PC-9 (cell line): ENCODE measurements around the gene MOSPD3. TPM values are rescaled to one million over a fixed set of nuclear protein-coding genes. Genes with fewer than 3 reads are reported as not detected.

Experiments used
- BruUV-seq: library from RNA; stranded (reverse); fragments of 400-500 nt; replicated peaks from 2 replicates; lab custom pipeline; 2021; lab: Mats Ljungman, UMichigan
- CTCF ChIA-PET: fragments of 300-600 bp; sonication (Branson Sonifier 250); formaldehyde crosslinking; loops from one replicate; lab custom pipeline; 2022; ENCODE audit warnings: antibody characterized with exemption; lab: Charles Lee
- POLR2A ChIA-PET: fragments of 300-600 bp; sonication (Branson Sonifier 250); formaldehyde crosslinking; loops from one replicate; lab custom pipeline; 2022; ENCODE audit warnings: antibody characterized with exemption; ENCODE audit not compliant: unreplicated experiment; lab: Charles Lee
- DNase-seq, 2 experiments: peaks; one replicate each; pipeline versions ENCODE4 v3.0.0 to v3.0.0-alpha.2; 2015 to 2022; ENCODE audit warnings: mixed read lengths in 1 of 2
- H2AFZ ChIP-seq: fragments of 200-600 bp; sonication (generic); 2 replicates; pipeline ENCODE4 v1.8.1; 2017; ENCODE audit warnings: antibody characterized with exemption
- H3F3A ChIP-seq: fragments of 200-600 bp; sonication (generic); 2 replicates; pipeline ENCODE4 v1.8.1; 2017; ENCODE audit warnings: antibody characterized with exemption, mild to moderate bottlenecking, low read depth; ENCODE audit not compliant: insufficient read depth
- H3K27ac ChIP-seq: fragments of 200-600 bp; sonication (generic); 2 replicates; pipeline ENCODE4 v1.6.1; 2016; ENCODE audit warnings: mixed run types
- H3K27me3 ChIP-seq: fragments of 200-600 bp; sonication (generic); 2 replicates; pipeline ENCODE4 v1.6.1; 2016; ENCODE audit warnings: low read depth, mixed run types; ENCODE audit not compliant: insufficient read depth
- H3K36me3 ChIP-seq: fragments of 200-600 bp; sonication (generic); 2 replicates; pipeline ENCODE4 v1.6.1; 2016; ENCODE audit warnings: low read depth, mixed run types
- H3K4me1 ChIP-seq: fragments of 200-600 bp; sonication (generic); replicated peaks from 2 replicates; pipeline ENCODE4 v1.6.1; 2016; ENCODE audit warnings: mixed run types; ENCODE audit not compliant: insufficient read depth
- H3K4me2 ChIP-seq: fragments of 200-600 bp; sonication (generic); 2 replicates; pipeline ENCODE4 v1.6.1; 2017; ENCODE audit warnings: mixed run types
- H3K4me3 ChIP-seq: fragments of 200-600 bp; sonication (generic); 2 replicates; pipeline ENCODE4 v1.6.1; 2016; ENCODE audit warnings: mixed run types
- H3K79me2 ChIP-seq: fragments of 200-600 bp; sonication (generic); 2 replicates; pipeline ENCODE4 v1.6.1; 2017; ENCODE audit warnings: low read depth, mixed run types
- H3K9me2 ChIP-seq: fragments of 200-600 bp; sonication (generic); 2 replicates; pipeline ENCODE4 v1.8.1; 2017; ENCODE audit warnings: mild to moderate bottlenecking; ENCODE audit not compliant: insufficient read depth
- H3K9me3 ChIP-seq: fragments of 200-600 bp; sonication (generic); 2 replicates; pipeline ENCODE4 v1.8.1; 2016; ENCODE audit warnings: low read depth; ENCODE audit not compliant: insufficient read depth
- H4K20me1 ChIP-seq: fragments of 200-600 bp; sonication (generic); 2 replicates; pipeline ENCODE4 v1.8.1; 2017; ENCODE audit not compliant: insufficient read depth
- EZH2 ChIP-seq: fragments of 200-600 bp; sonication (generic); IDR thresholded peaks from 2 replicates; pipeline ENCODE4 v1.8.0; 2017; ENCODE audit warnings: antibody characterized with exemption, low read depth
- intact Hi-C: fragments of 100-400 bp; cut with micrococcal nuclease; formaldehyde crosslinking; loops from one replicate; pipeline ENCODE4 v1.10.0; 2022; ENCODE audit not compliant: unreplicated experiment
- total RNA-seq: library from RNA; stranded (reverse); gene quantifications from 2 replicates; pipeline ENCODE4 v1.2.3, GENCODE V29; 2021
- TF ChIP-seq, protein P1 (sequence below): fragments of 200-600 bp; sonication (generic); conservative IDR thresholded peaks from 2 replicates; pipeline ENCODE4 v1.6.1; 2017; ENCODE audit warnings: mixed run types, antibody characterized with exemption, mild to moderate bottlenecking, moderate library complexity

The MOSPD3 gene
- total RNA-seq, 1 experiment from 2014 or later: 38.1 TPM

DNA sequence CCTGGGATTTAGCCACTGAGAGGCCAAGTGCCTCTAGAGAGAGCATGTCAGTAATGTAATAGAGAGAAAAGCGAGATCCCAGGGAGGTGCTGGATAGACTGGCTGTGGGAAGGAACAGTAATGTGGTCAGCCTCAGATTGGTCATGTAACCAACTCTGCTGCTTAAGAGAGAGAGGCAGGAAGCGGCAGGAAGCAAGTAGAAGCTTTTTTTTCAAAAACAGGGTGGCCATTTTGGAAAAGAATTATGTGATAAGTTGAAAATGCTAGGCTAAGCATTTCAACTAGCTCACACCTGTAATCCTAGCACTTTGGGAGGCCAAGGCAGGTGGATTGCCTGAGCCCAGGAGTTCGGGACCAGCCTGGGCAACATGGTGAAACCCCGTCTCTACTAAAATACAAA, 13.9 kb upstream of the MOSPD3 start:
- Histone ChIP-seq H3K9me2 (no peaks in the 10 kb centered on the region), H3K27me3 (no peaks in the 10 kb centered on the region), H3K9me3 (no peaks in the 10 kb centered on the region), H4K20me1 (no peaks in the 10 kb centered on the region), H3F3A (peaks cover 10% of the 10 kb centered on the region; the same call in 1 of the 2 replicates), H3K4me1 (peaks cover 18% of the 10 kb centered on the region), H3K27ac (no peak overlapping the region), H2AFZ (no peak overlapping the region), H3K36me3 (no peaks in the 10 kb centered on the region), H3K4me2 (no peak overlapping the region), H3K4me3 (no peak overlapping the region), H3K79me2 (no peaks in the 10 kb centered on the region)
- no TSS peak for BruUV-seq
- TF ChIP-seq EZH2: no peak
- TF ChIP-seq, protein P1, sequence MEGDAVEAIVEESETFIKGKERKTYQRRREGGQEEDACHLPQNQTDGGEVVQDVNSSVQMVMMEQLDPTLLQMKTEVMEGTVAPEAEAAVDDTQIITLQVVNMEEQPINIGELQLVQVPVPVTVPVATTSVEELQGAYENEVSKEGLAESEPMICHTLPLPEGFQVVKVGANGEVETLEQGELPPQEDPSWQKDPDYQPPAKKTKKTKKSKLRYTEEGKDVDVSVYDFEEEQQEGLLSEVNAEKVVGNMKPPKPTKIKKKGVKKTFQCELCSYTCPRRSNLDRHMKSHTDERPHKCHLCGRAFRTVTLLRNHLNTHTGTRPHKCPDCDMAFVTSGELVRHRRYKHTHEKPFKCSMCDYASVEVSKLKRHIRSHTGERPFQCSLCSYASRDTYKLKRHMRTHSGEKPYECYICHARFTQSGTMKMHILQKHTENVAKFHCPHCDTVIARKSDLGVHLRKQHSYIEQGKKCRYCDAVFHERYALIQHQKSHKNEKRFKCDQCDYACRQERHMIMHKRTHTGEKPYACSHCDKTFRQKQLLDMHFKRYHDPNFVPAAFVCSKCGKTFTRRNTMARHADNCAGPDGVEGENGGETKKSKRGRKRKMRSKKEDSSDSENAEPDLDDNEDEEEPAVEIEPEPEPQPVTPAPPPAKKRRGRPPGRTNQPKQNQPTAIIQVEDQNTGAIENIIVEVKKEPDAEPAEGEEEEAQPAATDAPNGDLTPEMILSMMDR: no peak
- CTCF ChIA-PET: no interaction called here
- POLR2A ChIA-PET: interaction anchor here (0.7 to 0.8 kb wide), 2 partner anchors 11 to 170 kb away, joined by 3 to 4 read pairs; partner anchors contain the start of gene ZCWPW1
- DNase-seq: no peak
- intact Hi-C loops: no loop called here

DNA sequence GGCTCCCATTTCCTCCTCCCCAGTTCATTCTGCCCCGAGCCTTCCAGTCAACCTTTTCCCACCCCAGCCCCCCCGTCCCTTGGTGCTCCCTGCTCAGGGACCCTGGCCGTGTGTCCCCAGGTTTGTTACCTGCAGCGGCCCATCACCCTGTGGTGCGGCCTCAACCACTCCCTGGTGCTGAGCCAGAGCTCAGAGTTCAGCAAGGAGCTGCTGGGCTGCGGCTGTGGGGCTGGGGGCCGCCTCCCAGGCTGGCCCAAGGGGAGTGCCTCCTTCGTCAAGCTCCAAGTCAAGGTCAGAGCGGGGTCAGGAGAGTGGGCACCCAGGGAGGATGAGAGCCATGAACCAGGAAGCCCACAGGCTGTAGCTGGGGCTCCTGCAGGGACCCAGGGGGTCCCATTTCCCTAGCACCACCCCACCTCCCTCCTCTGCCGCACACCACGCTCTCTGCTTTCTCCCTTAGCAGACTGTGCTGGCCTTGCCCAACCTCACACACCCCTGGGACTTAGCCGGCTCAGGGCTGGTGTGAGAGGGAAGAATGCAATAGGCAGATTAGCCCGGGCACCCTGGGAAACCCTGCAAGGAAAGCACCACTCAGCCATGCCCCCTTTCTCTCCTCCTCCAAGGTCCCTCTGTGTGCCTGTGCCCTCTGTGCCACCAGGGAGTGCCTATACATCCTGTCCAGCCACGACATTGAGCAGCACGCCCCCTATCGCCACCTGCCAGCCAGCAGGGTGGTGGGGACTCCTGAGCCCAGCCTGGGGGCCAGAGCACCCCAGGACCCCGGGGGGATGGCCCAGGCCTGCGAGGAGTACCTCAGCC, 12.2 kb upstream of the MOSPD3 start:
- no peaks in the 10 kb centered on the region for H3K27me3 ChIP-seq
- no peak for DNase-seq
- H3K36me3 ChIP-seq: no peaks in the 10 kb centered on the region
- intact Hi-C loops: no loop called here
- POLR2A ChIA-PET: interaction anchor here (0.6 kb wide), 1 partner anchor 94 kb away, joined by 6 read pairs; no protein-coding TSS in a partner anchor
- no peak overlapping the region for H2AFZ ChIP-seq
- BruUV-seq: no TSS peak
- no peak overlapping the region for H3K4me3 ChIP-seq
- H3K4me1 ChIP-seq: peaks cover 24% of the 10 kb centered on the region
- no peak for TF ChIP-seq EZH2
- TF ChIP-seq, protein P1: no peak; the same call in 1 of the 2 replicates
- H3K79me2 ChIP-seq: no peaks in the 10 kb centered on the region
- no peak overlapping the region for H3K4me2 ChIP-seq
- H3F3A ChIP-seq: peaks cover 15% of the 10 kb centered on the region; the same call in 1 of the 2 replicates
- CTCF ChIA-PET: no interaction called here
- H4K20me1 ChIP-seq: no peaks in the 10 kb centered on the region
- H3K9me3 ChIP-seq: no peaks in the 10 kb centered on the region
- H3K27ac ChIP-seq: no peak overlapping the region
- no peaks in the 10 kb centered on the region for H3K9me2 ChIP-seq

DNA sequence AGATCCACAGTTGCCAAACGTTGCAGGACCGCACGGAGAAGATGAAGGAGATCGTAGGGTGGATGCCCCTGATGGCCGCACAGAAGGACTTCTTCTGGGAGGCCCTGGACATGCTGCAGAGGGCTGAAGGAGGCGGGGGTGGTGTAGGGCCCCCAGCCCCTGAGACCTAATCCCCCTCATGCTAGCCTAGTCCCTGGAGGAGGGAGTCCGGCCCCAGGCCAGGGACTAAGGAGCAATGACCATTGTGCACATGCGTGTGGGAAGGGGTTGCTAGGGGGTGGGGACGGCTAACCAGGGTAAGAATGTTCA, 11.7 kb upstream of the MOSPD3 start:
- intact Hi-C loops: no loop called here
- Histone ChIP-seq H3K36me3 (no peaks in the 10 kb centered on the region), H2AFZ (no peak overlapping the region), H3K4me3 (no peak overlapping the region), H3K27me3 (no peaks in the 10 kb centered on the region), H4K20me1 (no peaks in the 10 kb centered on the region), H3K79me2 (no peaks in the 10 kb centered on the region), H3F3A (peaks cover 15% of the 10 kb centered on the region; the same call in 1 of the 2 replicates), H3K4me2 (no peak overlapping the region), H3K9me2 (no peaks in the 10 kb centered on the region), H3K4me1 (peaks cover 24% of the 10 kb centered on the region), H3K9me3 (no peaks in the 10 kb centered on the region), H3K27ac (no peak overlapping the region)
- ChIA-PET CTCF (no interaction called here), POLR2A (no interaction called here)
- no peak for DNase-seq
- TF ChIP-seq EZH2: no peak
- TF ChIP-seq, protein P1: no peak; the same call in 1 of the 2 replicates
- no TSS peak for BruUV-seq
